ENCODE data around the gene OR2Y1.

GRCh38 chr5:180696116-180696515 is 43.7 kb downstream of the OR2Y1 start:
- TF ChIP-seq CTCF (IDR thresholded peaks at IDR 0.05) = no peak
- no peak for TF ChIP-seq POLR2A (IDR thresholded peaks at IDR 0.05)
